ENCODE data around the gene MAGEA2.
"Not testable (repeated sequence)": the region's sequence is repeated elsewhere in the genome, so short reads cannot be mapped to it uniquely, and the experiment has no call there.

DNA sequence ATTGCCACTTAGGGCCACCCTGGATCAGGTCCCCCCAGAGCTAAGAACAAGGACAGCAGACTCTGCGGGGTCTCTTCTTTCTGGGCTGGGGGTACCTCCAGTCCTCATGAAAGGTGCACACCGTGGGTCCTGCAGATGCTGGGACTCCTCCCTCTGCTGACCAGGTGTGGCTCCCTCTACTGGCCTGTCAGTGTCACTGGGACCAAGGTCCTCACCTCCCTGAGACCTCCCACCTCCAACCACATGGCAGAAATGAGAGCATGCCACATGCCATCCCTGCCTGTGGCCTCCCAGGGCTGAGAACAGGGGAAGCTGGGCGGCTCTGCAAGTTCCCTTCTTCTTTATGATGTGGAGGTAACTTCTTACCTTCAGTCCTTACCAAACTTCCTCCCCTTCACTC, 33.4 kb upstream of the MAGEA2 start:
- TF ChIP-seq, protein P1, sequence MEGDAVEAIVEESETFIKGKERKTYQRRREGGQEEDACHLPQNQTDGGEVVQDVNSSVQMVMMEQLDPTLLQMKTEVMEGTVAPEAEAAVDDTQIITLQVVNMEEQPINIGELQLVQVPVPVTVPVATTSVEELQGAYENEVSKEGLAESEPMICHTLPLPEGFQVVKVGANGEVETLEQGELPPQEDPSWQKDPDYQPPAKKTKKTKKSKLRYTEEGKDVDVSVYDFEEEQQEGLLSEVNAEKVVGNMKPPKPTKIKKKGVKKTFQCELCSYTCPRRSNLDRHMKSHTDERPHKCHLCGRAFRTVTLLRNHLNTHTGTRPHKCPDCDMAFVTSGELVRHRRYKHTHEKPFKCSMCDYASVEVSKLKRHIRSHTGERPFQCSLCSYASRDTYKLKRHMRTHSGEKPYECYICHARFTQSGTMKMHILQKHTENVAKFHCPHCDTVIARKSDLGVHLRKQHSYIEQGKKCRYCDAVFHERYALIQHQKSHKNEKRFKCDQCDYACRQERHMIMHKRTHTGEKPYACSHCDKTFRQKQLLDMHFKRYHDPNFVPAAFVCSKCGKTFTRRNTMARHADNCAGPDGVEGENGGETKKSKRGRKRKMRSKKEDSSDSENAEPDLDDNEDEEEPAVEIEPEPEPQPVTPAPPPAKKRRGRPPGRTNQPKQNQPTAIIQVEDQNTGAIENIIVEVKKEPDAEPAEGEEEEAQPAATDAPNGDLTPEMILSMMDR (IDR thresholded peaks at IDR 0.05; ENCODE audit: low read depth, low read length): not testable (repeated sequence)
- TF ChIP-seq POLR2A (IDR thresholded peaks at IDR 0.05; ENCODE audit: extremely low read depth, insufficient read length); MYC (IDR thresholded peaks at IDR 0.05; ENCODE audit: low read depth, low read length): not testable (repeated sequence)
